ENCODE data around the gene ILRUN. TPM values are rescaled to one million over a fixed set of nuclear protein-coding genes. Genes with fewer than 3 reads are reported as not detected.
"Not testable (repeated sequence)": the region's sequence is repeated elsewhere in the genome, so short reads cannot be mapped to it uniquely, and the experiment has no call there.

The ILRUN gene
- polyA plus RNA-seq, 10 donors = 59.4 to 95.9 (median 78.1) TPM

DNA sequence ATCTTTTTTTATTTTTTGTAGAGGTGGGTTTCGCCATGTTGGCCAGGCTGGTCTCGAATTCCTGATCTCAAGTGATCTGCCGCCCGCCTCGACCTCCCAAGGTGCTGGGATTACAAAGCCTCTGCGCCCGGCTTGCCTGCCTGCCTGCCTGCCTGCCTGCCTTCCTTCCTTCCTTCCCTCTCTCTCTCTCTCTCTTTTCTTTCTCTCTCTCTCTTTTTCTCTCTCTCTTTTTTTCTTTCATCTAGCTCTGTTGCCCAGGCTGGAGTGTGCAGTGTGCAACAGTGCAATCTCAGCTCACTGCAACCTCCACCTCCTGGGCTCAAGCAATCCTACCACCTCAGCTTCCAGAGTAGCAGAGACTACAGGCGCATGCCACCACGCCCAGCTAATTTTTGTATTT lies 4.6 kb upstream of the ILRUN start:
- DNase-seq = no peak

DNA sequence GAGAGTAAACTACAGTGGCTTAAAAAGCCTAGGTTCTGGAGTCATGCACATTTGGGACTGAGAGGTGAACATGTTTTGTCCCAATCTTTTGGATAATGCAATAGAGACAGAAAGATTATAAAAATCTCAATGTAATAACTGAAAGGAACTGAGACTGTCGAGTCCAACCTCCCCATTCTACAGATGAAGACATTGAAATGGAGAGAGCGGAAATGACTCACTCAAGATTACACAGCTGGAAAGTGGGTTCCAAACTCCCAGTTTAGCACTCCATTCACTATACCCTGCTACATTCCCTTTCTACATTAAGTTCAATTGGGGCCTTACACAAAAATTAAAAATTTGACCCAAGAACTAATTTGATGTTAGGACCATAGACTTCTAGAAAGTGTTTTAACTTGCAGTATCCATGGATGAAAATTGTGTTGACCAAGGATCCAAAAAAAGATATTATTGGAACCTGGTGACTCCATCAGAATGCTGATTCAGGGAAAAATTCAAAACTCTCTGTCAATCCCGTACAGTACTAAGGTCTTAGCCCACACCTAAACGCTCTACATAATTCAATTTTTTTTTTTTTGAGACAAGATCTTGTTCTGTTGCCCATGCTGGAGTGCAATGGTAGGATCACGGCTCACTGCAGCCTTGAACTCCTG lies 1.5 kb upstream of the ILRUN start:
- no peak for DNase-seq

DNA sequence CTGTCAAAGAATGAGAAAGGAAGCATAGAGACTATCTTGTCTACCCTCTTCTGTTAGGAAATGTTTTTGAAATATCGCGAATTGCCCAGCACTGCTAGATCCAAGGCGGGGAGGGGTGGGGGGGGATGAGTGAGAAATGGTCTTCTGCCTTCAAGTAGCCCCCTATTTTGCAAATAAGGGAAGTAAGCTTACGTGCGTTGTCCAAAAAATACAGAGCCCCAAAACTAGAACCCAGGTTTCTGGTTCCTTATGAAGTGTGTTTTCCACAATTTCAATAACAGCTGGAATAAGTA lies 923 bp upstream of the ILRUN start:
- no peak for DNase-seq

DNA sequence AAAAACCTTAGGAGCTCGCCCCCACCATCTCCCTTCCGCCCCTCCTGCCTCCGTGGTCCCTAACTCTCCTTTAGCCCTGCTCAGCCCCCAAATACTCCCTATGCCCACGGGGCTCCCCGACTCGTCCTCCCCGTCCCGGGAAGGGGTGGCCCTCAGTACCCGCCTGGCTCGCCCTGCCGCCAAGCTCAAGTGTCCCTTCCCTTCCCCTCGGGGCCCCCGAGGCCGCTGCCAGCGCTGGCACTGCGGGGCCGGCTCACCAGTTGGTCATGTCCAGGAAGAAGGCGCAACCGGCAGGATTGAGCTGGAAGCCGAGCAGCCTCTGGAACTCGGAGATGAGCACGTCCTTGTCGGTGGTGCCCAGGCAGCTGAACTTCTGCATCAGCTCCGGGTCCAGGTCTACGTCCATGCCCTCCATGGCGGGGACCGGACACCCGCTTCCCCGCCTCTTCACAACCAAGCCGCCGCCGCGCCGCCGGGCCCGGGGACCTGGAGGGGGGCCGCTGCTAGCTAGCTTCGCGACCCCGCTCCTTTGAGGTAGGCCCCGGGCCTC lies 303 bp downstream of the ILRUN start:
- peak; percentile 33 to 83 (median 58) for DNase-seq

DNA sequence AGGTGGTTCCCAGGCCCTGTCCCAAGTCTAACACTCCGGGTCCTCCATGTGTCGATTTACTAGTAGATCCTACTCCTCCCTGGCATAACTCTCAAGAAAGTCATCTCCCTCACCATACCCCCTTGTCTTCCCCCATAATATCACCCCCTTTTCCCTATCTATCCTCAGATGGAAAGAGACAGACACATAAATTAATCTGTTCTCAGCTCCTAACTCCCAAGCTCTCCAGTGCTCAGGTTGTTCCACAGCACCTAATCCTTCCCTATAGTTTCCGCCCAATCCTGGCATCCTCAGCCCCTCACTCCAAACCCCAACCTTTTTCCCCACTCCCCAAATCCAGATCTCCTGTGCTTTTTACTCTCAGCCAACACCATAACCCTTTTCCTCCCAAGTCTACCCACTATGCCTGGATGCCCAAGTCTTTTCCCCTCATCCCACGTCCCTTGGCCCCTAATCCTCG lies 808 bp downstream of the ILRUN start:
- no peak for DNase-seq

DNA sequence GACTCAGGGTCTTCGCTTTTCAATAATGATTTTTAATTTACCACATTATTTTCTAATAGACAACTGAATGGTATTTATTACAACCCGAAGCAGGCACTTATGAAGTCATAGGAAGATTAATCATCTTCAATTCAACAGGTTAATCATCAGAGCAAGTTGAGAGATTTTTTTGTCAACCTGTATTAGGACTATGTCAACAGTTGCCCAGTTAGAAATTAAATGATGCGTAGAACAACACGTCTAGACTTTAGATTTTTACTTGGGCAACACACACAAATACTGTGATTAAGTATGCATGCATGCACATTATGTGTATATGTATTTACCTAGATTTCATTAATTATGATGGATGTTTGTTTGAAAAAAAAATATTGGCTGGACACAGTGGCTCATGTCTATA lies 4.3 kb downstream of the ILRUN start:
- no peak for DNase-seq

DNA sequence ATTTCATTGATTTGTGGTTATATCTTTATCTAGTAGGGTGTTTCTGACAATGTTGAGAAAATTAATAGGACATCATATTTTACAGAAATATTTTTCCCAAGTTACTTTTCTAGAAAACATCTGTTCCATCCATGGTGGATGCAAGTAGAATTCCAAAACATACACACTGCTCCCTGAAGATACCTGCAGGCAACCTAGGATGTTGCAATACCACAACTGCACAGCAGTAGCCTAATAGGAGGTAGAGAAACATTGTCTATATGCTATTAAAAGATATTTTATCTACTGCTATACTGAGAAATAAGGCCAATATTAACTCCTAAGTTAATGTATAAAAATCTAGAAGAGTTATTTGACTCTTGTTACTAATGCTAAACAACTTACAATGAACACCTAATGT lies 6.8 kb downstream of the ILRUN start:
- DNase-seq = no peak

DNA sequence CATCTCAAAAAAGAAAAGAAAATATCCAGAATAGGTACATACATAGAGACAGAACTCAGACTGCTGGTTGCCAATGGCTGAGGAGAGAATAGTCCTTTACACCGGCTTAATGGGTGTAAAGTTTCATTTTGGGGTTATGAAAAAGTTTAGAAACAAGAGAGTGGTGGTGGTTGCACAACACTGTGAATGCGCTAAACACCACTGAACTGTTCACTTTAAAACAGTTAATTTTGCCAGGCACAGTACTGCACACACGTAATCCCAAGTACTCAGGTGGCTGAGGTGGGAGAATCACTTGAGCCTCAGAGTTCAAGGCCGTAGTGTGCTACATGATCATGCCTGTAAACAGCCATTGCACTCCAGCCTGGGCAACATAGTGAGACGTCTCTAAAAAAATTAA lies 7.6 kb downstream of the ILRUN start:
- DNase-seq = no peak

DNA sequence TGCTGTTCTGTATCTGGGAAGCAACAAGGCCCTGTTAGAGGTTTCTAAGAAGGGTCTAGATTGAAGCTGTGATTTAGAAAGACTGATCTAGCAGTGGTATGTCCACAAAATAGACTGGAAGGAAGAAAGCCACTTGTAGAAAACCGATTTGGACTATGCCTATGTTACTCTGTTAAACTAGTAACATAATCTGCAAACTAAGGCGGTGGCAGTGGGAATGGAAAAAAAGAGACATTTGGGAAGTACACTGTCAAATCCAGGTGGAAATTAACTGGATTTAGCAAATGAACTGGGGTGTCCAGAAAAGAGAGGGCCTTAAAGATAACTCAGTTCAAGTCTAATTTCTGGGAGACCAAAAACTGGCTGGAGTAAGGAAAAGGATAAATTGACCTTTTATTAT lies 11.6 kb downstream of the ILRUN start:
- DNase-seq = no peak

DNA sequence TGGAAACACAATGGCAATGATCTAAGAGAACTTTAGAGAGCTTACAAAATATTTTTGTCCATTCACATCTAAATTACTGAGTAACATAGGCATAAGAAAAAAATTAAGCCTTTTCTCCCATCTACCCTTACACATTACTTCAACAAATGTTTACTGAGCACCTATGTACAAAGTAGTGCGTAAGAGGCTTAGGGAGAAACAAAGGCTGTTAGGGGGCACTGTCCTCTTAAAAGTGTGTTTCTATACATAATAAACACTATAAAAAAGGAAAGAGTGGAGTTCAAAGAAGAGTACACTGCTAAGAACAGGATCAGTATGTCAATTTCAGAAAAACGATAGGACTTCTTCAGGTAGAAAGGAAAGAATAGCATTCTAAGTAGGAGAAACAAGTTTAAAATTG lies 12.2 kb downstream of the ILRUN start:
- no peak for DNase-seq

DNA sequence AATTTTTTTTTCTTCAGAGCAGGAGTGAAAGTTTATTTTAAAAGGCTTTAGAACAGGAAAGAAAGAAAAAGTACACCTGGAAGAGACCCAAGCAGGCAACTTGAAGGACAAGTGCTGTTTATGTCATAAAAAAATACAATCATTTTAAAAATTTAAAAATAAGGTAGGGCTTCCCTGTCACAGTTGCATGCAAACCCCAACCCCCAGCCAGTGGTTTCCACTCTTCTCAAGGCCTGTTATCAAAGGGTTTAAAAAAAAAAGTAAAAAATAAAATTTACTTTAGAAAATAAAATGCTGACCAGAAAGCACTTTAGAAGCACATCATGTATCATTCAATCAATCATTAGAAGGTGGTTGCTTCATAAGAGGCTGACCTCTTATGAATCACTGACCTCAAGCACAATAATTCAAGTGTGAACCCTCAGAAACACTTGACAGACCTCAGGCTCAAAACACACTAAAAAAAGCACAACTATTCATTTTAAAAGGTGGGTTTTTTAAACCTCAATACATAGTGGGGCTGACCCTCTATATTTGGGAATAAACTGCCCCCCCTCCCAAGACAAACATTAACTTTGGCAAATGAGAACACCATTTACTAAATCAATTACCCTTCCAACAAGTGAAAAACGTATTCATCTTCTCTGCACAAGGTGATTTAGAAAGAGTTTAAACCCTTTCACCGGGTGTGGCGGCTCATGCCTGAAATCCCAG lies 15.6 kb downstream of the ILRUN start:
- DNase-seq = no peak

DNA sequence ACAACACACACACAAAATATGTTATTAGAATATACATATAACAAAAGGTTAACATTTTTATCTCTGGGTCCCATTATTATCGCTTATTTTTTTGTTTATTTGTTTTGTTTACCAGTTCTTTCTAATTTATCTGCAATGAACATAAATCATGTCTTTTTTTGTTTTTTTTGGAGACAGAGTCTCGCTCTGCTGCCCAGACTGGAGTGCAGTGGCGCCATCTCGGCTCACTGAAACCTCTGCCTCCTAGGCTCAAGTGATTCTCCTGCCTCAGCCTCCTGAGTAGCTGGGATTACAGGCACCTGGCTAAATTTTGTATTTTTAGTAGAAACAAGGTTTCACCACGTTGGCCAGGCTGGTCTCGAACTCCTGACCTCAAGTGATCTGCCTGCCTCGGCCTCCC lies 16.3 kb downstream of the ILRUN start:
- DNase-seq = not testable (repeated sequence)

DNA sequence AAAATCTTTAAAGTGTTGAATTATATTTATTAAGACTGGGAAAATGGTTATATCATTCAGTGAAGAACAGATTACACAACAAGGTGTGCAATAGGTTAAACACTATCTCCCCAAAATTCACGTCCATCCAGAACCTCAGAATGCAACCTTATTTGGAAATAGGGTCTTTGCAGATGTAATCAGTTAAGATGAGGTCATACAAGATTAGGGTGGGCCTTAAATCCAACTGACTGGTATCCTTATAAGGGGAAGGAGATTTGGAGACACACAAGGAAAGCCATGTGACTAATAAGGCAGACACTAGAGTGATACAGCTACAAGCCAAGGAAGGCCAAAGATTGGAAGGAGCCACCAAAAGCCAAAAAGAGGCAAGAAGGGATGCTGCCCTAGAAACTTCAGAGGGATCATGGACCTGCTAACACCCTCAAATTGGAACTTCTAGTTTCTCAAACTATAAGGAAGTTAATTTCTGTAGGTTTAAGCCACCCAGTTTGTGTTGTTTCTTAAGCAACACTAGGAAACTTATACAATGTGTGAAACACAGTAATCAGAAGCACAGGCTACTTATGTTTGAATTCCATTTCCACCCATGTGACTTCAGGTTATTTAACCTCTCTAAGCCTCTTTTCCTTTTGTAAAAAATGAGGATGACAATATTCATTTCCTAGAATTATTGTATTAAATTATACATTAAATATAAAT lies 16.9 kb downstream of the ILRUN start:
- no peak for DNase-seq

DNA sequence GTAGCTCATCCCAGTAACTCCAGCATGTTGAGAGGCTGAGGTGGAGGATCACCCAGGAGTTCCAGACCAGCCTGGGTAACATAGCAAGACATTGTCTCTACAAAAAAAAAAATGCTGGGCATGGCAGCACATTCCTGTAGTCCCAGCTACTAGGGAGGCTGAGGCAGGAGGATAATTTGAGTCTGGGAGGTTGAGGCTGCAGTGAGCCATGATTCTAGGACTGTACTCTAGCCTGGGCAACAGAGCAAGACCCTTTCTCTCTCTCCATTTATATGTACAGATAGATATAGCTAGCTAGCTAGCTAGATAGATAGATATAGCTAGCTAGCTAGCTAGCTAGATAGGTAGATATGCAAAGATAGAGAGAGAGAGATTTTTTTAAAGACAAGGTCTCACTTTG lies 20.4 kb downstream of the ILRUN start:
- no peak for DNase-seq

DNA sequence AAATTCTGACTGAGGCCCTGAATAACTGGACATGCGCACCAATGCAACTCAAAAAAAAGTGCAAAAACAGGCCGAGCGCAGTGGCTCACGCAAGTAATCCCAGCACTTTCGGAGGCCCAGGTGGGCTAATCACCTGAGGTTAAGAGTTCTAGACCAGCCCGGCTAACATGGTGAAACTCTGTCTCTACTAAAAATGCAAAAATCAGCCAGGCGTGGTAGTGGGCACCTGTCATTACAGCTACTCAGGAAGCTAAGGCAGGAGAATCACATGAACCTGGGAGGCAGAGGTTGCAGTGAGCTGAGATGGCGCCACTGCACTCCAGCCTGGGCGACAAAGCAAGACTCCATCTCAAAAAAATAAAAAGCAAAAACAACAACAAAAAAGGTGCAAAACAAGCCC lies 21.6 kb downstream of the ILRUN start:
- DNase-seq = not testable (repeated sequence)

DNA sequence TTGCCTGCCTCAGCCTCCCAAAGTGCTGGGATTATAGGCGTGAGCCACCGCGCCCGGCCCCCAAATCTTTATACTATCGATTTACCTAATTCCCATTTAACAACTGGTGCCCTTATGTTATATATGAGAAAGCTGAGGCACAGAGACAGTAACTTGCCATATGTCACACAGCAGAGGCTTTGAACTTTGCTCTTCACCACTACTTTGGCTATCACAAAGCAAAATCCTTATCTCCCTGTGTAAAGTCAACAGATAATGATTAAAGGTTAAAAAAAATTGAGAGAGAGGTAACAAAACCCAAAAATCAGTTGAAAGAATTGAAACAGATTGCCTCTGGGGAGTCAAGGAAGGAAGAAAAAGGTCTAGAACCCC lies 22.3 kb downstream of the ILRUN start:
- DNase-seq = no peak

DNA sequence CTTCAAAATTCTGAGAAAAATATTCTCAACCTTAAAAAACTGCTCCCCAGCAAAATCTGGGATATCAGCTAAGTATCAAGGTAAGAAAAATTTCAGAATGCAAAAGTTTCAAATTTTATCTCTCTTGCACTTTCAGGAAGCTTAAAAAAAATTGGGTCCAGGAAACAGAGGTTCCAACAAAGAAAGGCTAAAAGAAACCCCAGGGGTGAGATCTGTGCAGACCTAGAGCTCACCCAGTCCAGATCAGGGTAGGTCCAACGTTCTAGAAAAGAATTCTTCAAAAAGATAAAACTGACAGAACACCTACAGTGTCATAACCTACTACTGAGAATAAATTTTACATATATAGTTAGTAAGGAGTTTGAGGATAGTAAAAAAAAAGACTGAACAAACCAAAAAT lies 23.5 kb downstream of the ILRUN start:
- DNase-seq = no peak

DNA sequence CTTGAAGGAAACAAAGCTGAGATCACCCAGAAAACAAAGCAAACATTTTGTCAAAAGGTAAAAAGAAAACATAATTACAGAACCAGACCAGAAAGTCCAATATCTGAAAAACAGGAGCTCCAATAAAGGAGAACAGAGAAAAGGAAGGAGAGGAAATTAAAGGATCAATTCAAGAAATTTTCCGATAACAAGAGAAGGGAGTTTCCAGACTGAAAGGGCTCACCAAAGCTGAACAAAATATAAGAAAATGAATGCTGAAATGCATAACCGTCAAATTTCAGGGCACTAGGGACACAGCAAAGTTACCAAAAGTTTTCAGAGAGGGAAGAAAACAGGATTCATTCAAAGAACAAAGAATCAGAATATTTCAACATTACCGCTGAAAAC lies 23.9 kb downstream of the ILRUN start:
- DNase-seq = no peak

DNA sequence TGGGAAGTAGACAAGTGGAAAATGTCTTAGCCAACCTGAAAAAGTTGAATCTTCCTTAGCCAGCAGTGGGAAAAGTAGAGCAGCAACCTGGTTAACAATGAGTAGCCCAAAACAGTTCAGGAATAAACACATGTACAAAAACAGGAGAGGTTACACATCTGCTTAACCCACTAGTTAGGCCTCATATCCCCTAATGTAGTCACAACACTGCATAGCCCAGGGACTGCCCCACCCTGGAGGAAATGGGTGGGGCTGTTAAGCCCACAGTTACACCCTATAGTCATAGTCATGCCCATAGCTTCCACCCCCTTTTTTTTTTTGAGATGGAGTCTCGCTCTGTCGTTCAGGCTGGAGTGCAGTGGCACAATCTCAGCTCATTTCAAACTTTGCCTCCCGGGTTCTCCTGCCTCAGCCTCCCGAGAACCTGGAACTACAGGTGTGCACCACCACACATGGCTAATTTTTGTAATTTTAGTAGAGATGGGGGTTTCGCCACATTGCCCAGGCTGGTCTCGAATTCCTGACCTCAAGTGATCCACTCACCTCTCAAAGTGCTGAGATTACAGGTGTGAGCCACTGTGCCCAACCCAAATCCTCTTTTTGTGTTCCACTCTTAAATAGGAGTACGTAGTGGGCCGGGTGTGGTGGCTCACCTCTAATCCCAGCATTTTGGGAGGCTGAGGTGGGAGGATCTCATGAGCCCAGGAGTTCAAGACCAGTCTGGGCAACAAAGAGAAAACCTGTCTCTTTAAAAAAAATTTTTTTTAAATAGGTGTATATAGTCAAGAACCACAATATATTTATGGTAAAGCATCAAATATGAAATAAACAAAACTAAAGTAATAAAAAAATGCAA lies 24.5 kb downstream of the ILRUN start:
- DNase-seq = peak in 1 of 3 donors; percentile 19

DNA sequence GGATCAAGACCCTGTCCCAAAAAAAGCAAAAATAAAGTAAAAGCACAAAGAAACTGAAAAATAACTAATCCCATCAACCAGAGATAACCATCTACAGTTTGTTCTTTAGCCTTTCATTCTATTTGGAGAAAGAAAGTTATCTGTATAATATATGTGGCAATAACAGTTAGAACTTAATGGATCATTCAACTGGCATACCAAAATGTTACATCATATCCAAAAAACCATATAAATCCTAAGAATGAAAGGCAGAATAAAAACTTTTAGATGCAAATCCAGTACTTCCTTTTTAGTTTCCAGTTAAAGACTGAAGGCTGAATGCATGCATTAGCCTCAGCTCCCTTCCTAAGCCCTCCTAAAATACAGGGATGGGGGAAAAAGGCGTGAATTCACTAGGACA lies 25.2 kb downstream of the ILRUN start:
- DNase-seq = no peak

DNA sequence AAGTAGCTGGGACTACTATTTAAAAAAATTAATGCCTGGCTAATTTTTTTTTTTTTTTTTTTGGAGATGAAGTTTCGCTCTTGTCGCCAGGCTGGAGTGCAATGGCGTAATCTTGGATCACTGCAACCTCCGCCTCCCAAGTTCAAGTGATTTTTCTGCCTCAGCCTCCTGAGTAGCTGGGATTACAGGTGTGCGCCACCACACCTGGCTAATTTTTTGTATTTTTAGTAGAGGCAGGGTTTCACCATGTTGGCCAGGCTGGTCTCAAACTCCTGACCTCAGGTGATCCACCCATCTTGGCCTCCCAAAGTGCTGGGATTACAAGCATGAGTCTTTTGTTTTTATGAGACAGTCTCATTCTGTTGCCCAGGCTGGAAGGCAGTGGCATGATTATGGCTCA lies 27.8 kb downstream of the ILRUN start:
- not testable (repeated sequence) for DNase-seq

Measured in muscle of back (tissue), 11 donors.